Sciatic nerve (tissue), 2 donors: ENCODE results near the gene LGALS12. TPM values are rescaled to one million over a fixed set of nuclear protein-coding genes. Genes with fewer than 3 reads are reported as not detected.

Experiments used
- ATAC-seq: fragments of 200-7000 bp; cut with Tn5 transposase; one replicate; pipeline ENCODE4 v1.9.1; 2020; ENCODE audit warnings: mild to moderate bottlenecking, moderate library complexity
- DNase-seq: peaks from one replicate; pipeline ENCODE4 v3.0.0-alpha.2; 2020; ENCODE audit warnings: low spot score
- intact Hi-C: fragments of 100-400 bp; cut with DNase I; formaldehyde crosslinking; loops from one replicate; pipeline ENCODE4 v1.14.2; 2022
- total RNA-seq: library from RNA; stranded (reverse); fragmentation: NEBNext Ultra II Directional; extraction: Animal tissue kit (Norgen Biotek cat#: 25700); gene quantifications from one replicate; pipeline ENCODE4 v1.2.1, GENCODE V29; 2021
- donor health status: DM: no; HTN: no; CAD: no.
- donor health status: DM: no; HTN: no; CAD: no.

LGALS12 gene
- total RNA-seq, result 9.2 TPM

GRCh38 chr11:63505857-63506528 is at the start of gene LGALS12:
TSS of gene LGALS12 (plus strand) at chr11:63506084. CDS start at chr11:63506459, 375 bp downstream.
- peak; percentile 33 for ATAC-seq
- intact Hi-C loops, result no loop called here
- DNase-seq, result no peak

GRCh38 chr11:63459586-63459985 is 46.3 kb upstream of the LGALS12 start:
- ATAC-seq (no peak), DNase-seq (no peak)
- intact Hi-C loops, result no loop called here

- intact Hi-C loops, result no loop called here
- DNase-seq (no peak), ATAC-seq (no peak)
Observed at GRCh38 chr11:63462137-63462536, 43.7 kb upstream of the LGALS12 start.

- intact Hi-C loops, result loop anchor here (10.0 kb wide), 1 partner anchor 174 kb away; no protein-coding TSS in a partner anchor
Observed at GRCh38 chr11:63470311-63470710, 35.6 kb upstream of the LGALS12 start.

GRCh38 chr11:63472372-63472771 is 33.5 kb upstream of the LGALS12 start:
- ATAC-seq (no peak), DNase-seq (no peak)
- intact Hi-C loops, result loop anchor here (10.0 kb wide), 1 partner anchor 172 kb away; no protein-coding TSS in a partner anchor

More at GRCh38 chr11:63470311-63470710, 35.6 kb upstream of the LGALS12 start:
- no peak for DNase-seq
- ATAC-seq, result no peak

GRCh38 chr11:63476618-63477017 is 29.3 kb upstream of the LGALS12 start:
- DNase-seq, result no peak
- intact Hi-C loops, result loop anchor here (10.0 kb wide), 1 partner anchor 168 kb away; no protein-coding TSS in a partner anchor
- ATAC-seq, result no peak

GRCh38 chr11:63478896-63479295 is 27.0 kb upstream of the LGALS12 start:
- intact Hi-C loops, result loop anchor here (10.0 kb wide), 1 partner anchor 166 kb away; no protein-coding TSS in a partner anchor
- ATAC-seq (peak; percentile 94), DNase-seq (no peak)

- DNase-seq (no peak), ATAC-seq (no peak)
- intact Hi-C loops, result no loop called here
Observed at GRCh38 chr11:63480039-63480438, 25.8 kb upstream of the LGALS12 start.

GRCh38 chr11:63485777-63486176 is 20.1 kb upstream of the LGALS12 start:
- no peak for ATAC-seq
- DNase-seq, result no peak
- intact Hi-C loops, result no loop called here

- no peak for DNase-seq
- intact Hi-C loops, result no loop called here
- ATAC-seq, result peak; percentile 24
Observed at GRCh38 chr11:63488789-63489188, 17.1 kb upstream of the LGALS12 start.

GRCh38 chr11:63489879-63490278 is 16.0 kb upstream of the LGALS12 start:
- DNase-seq (no peak), ATAC-seq (peak; percentile 57)
- intact Hi-C loops, result no loop called here

GRCh38 chr11:63490551-63491239 is 15.2 kb upstream of the LGALS12 start, which contains the start of gene PLAAT5:
TSS of gene PLAAT5 (minus strand) at chr11:63491167. CDS start at chr11:63491034, 133 bp downstream.
- intact Hi-C loops, result no loop called here
- ATAC-seq (peak; percentile 92), DNase-seq (peak; percentile 81)

- no peak for ATAC-seq
- intact Hi-C loops, result no loop called here
Observed at GRCh38 chr11:63491240-63491587, 14.7 kb upstream of the LGALS12 start.

GRCh38 chr11:63491636-63492372 is 14.1 kb upstream of the LGALS12 start:
- intact Hi-C loops, result no loop called here

More at GRCh38 chr11:63491240-63491587, 14.7 kb upstream of the LGALS12 start:
- no peak for DNase-seq

GRCh38 chr11:63492441-63492840 is 13.4 kb upstream of the LGALS12 start:
- intact Hi-C loops, result no loop called here
- ATAC-seq (no peak), DNase-seq (no peak)

More at GRCh38 chr11:63491636-63492372, 14.1 kb upstream of the LGALS12 start:
- no peak for DNase-seq
- no peak for ATAC-seq

GRCh38 chr11:63493127-63493526 is 12.8 kb upstream of the LGALS12 start:
- ATAC-seq, result no peak
- intact Hi-C loops, result no loop called here
- DNase-seq, result no peak

- intact Hi-C loops, result no loop called here
- no peak for ATAC-seq
- DNase-seq, result no peak
Observed at GRCh38 chr11:63494975-63495374, 10.9 kb upstream of the LGALS12 start.

GRCh38 chr11:63499874-63500273 is 6.0 kb upstream of the LGALS12 start:
- ATAC-seq (no peak), DNase-seq (no peak)
- intact Hi-C loops, result no loop called here

- intact Hi-C loops, result no loop called here
- DNase-seq (no peak), ATAC-seq (no peak)
Observed at GRCh38 chr11:63501236-63501635, 4.6 kb upstream of the LGALS12 start.
